ENCODE results near the gene OR2V2.

- no peak for TF ChIP-seq CTCF (IDR thresholded peaks at IDR 0.05)
- TF ChIP-seq POLR2A (IDR thresholded peaks at IDR 0.05): no peak
Measured at GRCh38 chr5:181200816-181201215, 53.4 kb downstream of the OR2V2 start.
